ENCODE data around the gene RAB10.
A peak's percentile ranks its signal among the peaks of the same experiment; 100 is the strongest.

GRCh38 chr2:26035090-26035743, 1.3 kb downstream of the RAB10 start:
- TF ChIP-seq CTCF (IDR thresholded peaks at IDR 0.05) (no peak), POLR2AphosphoS5 (IDR thresholded peaks at IDR 0.05) (no peak), EP300 (IDR thresholded peaks at IDR 0.05) (no peak), POLR2A (IDR thresholded peaks at IDR 0.05) (peak in 1 of 4 donors; percentile 7)

Data from upper lobe of left lung (tissue), 4 donors.